Thymus (tissue), 11 donors: ENCODE results near the gene EPHX1. TPM values are rescaled to one million over a fixed set of nuclear protein-coding genes. Genes with fewer than 3 reads are reported as not detected.
A peak's percentile ranks its signal among the peaks of the same experiment; 100 is the strongest.

ENCODE experiments used
- DNase-seq, 9 donors: peaks; one replicate each; pipeline ENCODE4 v3.0.0-alpha.2; 2013; ENCODE audit warnings: low spot score in 9 of 9, low read depth in 6 of 9, missing footprints in 1 of 9
- H3K27ac ChIP-seq, 2 donors: one replicate each; pipeline ENCODE4 v1.5.1; 2013; ENCODE audit warnings: control low read depth in 1 of 2, low read depth in 1 of 2, low read length in 1 of 2, mild to moderate bottlenecking in 1 of 2, moderate library complexity in 1 of 2
- H3K27me3 ChIP-seq, 2 donors: one replicate each; pipeline ENCODE4 v1.5.1; 2013; ENCODE audit warnings: low read length in 1 of 2; ENCODE audit not compliant: control insufficient read depth in 2 of 2, insufficient read depth in 1 of 2
- H3K36me3 ChIP-seq, 2 donors: one replicate each; pipeline ENCODE4 v1.5.1; 2013; ENCODE audit warnings: low read length in 1 of 2, mild to moderate bottlenecking in 1 of 2, moderate library complexity in 1 of 2; ENCODE audit not compliant: control insufficient read depth in 2 of 2, insufficient read depth in 2 of 2
- H3K4me1 ChIP-seq, 2 donors: one replicate each; pipeline ENCODE4 v1.5.1; 2013; ENCODE audit warnings: low read length in 2 of 2; ENCODE audit not compliant: control insufficient read depth in 2 of 2, insufficient read depth in 2 of 2
- H3K4me3 ChIP-seq, 2 donors: one replicate each; pipeline ENCODE4 v1.5.1; 2013; ENCODE audit warnings: low read length in 2 of 2, control low read depth in 1 of 2, mild to moderate bottlenecking in 1 of 2
- H3K9me3 ChIP-seq, 2 donors: one replicate each; pipeline ENCODE4 v1.5.1; 2013; ENCODE audit warnings: low read length in 1 of 2, mild to moderate bottlenecking in 1 of 2; ENCODE audit not compliant: control insufficient read depth in 2 of 2, insufficient read depth in 1 of 2
- WGBS: extraction: QIAGEN DNeasy Blood & Tissue Kit; methylation state at CpG from one replicate; pipeline ENCODE4 v1.1.7; 2013; 5-methylcytosine and 5-hydroxymethylcytosine counted together
- polyA plus RNA-seq: library from polyadenylated mRNA; stranded (reverse); fragments of 200-250 nt; gene quantifications from one replicate; pipeline ENCODE4 v1.2.3, GENCODE V29; 2013
- total RNA-seq: library from RNA; stranded (reverse); fragments of 120-200 nt; gene quantifications from one replicate; pipeline ENCODE4 v1.2.4, GENCODE V29; 2013
- donor health status: healthy.

Gene EPHX1
- total and polyA plus RNA-seq, 2 donors: 9.3 to 13.3 TPM

- H3K27ac ChIP-seq: no peak overlapping the region
- 97% methylated on average over 6 of the region's 6 CpGs for WGBS
- DNase-seq: no peak
Observed at GRCh38 chr1:225842788-225843425, 33.0 kb downstream of the EPHX1 start.

GRCh38 chr1:225843426-225843795 lies 33.5 kb downstream of the EPHX1 start:
- H3K9me3 ChIP-seq: peaks cover 1 to 4% of the 10 kb centered on the region in 2 donors
- H3K4me1 ChIP-seq: peaks cover 20 to 33% of the 10 kb centered on the region in 2 donors
- H3K27me3 ChIP-seq: no peaks in the 10 kb centered on the region
- no peak for DNase-seq
- H3K27ac ChIP-seq: no peak overlapping the region
- WGBS: 96% methylated on average over 6 of the region's 6 CpGs
- no peak overlapping the region for H3K4me3 ChIP-seq
- H3K36me3 ChIP-seq: peaks cover 25 to 36% of the 10 kb centered on the region in 2 donors

More at GRCh38 chr1:225842788-225843425, 33.0 kb downstream of the EPHX1 start:
- H3K27me3 ChIP-seq: no peaks in the 10 kb centered on the region
- peaks cover 25 to 36% of the 10 kb centered on the region in 2 donors for H3K36me3 ChIP-seq
- H3K4me3 ChIP-seq: no peak overlapping the region
- H3K9me3 ChIP-seq: peaks cover 1 to 4% of the 10 kb centered on the region in 2 donors
- peaks cover 15 to 28% of the 10 kb centered on the region in 2 donors for H3K4me1 ChIP-seq

GRCh38 chr1:225844236-225845061 lies 34.5 kb downstream of the EPHX1 start:
- peaks cover 31 to 43% of the 10 kb centered on the region in 2 donors for H3K4me1 ChIP-seq
- H3K4me3 ChIP-seq: no peak overlapping the region
- WGBS: 96% methylated on average over 18 of the region's 18 CpGs
- H3K27ac ChIP-seq: no peak overlapping the region
- no peaks in the 10 kb centered on the region for H3K27me3 ChIP-seq
- peaks cover 0 to 4% of the 10 kb centered on the region in 2 donors for H3K9me3 ChIP-seq
- no peak for DNase-seq
- H3K36me3 ChIP-seq: peaks cover 22 to 44% of the 10 kb centered on the region in 2 donors

- peaks cover 36 to 49% of the 10 kb centered on the region in 2 donors for H3K4me1 ChIP-seq
- over 99% methylated on average over 14 of the region's 14 CpGs for WGBS
- no peaks in the 10 kb centered on the region for H3K27me3 ChIP-seq
- no peak overlapping the region for H3K27ac ChIP-seq
- no peak for DNase-seq
- no peak overlapping the region for H3K4me3 ChIP-seq
- peaks cover 0 to 4% of the 10 kb centered on the region in 2 donors for H3K9me3 ChIP-seq
- peaks cover 22 to 50% of the 10 kb centered on the region in 2 donors for H3K36me3 ChIP-seq
Observed at GRCh38 chr1:225845097-225845496, 35.2 kb downstream of the EPHX1 start.

- 94% methylated on average over 13 of the region's 13 CpGs for WGBS
- DNase-seq: peak in 3 of 9 donors; percentile 52 to 75 (median 64)
- no peaks in the 10 kb centered on the region for H3K27me3 ChIP-seq
- H3K4me3 ChIP-seq: no peak overlapping the region
- H3K27ac ChIP-seq: peak overlapping the region in 1 of 2 donors; percentile 97
- peaks cover 22 to 54% of the 10 kb centered on the region in 2 donors for H3K36me3 ChIP-seq
- peaks cover 40 to 54% of the 10 kb centered on the region in 2 donors for H3K4me1 ChIP-seq
- H3K9me3 ChIP-seq: peaks cover 0 to 9% of the 10 kb centered on the region in 2 donors
Observed at GRCh38 chr1:225845571-225846259, 35.8 kb downstream of the EPHX1 start.

- Histone ChIP-seq H3K4me1 (peaks cover 40 to 62% of the 10 kb centered on the region in 2 donors), H3K36me3 (peaks cover 27 to 63% of the 10 kb centered on the region in 2 donors), H3K4me3 (no peak overlapping the region), H3K27ac (peak overlapping the region; percentile 89 to 97), H3K9me3 (peaks cover 0 to 16% of the 10 kb centered on the region in 2 donors), H3K27me3 (no peaks in the 10 kb centered on the region)
- no peak for DNase-seq
- WGBS: 98% methylated on average over 20 of the region's 20 CpGs
Observed at GRCh38 chr1:225846331-225847310, 36.7 kb downstream of the EPHX1 start.

GRCh38 chr1:225847610-225848009 lies 37.7 kb downstream of the EPHX1 start:
- DNase-seq: peak in 1 of 9 donors; percentile 37
- Histone ChIP-seq H3K4me1 (peaks cover 40 to 72% of the 10 kb centered on the region in 2 donors), H3K27me3 (no peaks in the 10 kb centered on the region), H3K36me3 (peaks cover 36 to 71% of the 10 kb centered on the region in 2 donors), H3K27ac (peak overlapping the region; percentile 89 to 97), H3K9me3 (peaks cover 0 to 16% of the 10 kb centered on the region in 2 donors), H3K4me3 (no peak overlapping the region)
- 6% methylated on average over 4 of the region's 4 CpGs for WGBS
